AG08396 (cell line): ENCODE measurements around the gene TTC16.
"Not testable (repeated sequence)": the region's sequence is repeated elsewhere in the genome, so short reads cannot be mapped to it uniquely, and the experiment has no call there.

ENCODE experiments used
- DNase-seq: peaks from one replicate; pipeline ENCODE4 v3.0.0; 2012; ENCODE audit warnings: low spot score, mixed read lengths

TTC16 gene

GRCh38 chr9:127744398-127745110 is 28.7 kb downstream of the TTC16 start:
- no peak for DNase-seq

- no peak for DNase-seq
Observed at GRCh38 chr9:127746959-127747569, 31.2 kb downstream of the TTC16 start.

GRCh38 chr9:127749090-127749787 is 33.4 kb downstream of the TTC16 start:
- DNase-seq: no peak

GRCh38 chr9:127751269-127752054 is 35.6 kb downstream of the TTC16 start:
- DNase-seq: peak; percentile 71

- no peak for DNase-seq
Observed at GRCh38 chr9:127753148-127753547, 37.3 kb downstream of the TTC16 start.

GRCh38 chr9:127753622-127754021 is 37.7 kb downstream of the TTC16 start:
- DNase-seq: no peak

- DNase-seq: peak; percentile 86
Observed at GRCh38 chr9:127754099-127755060, 38.5 kb downstream of the TTC16 start.

GRCh38 chr9:127755061-127756060 is 39.5 kb downstream of the TTC16 start:
- no peak for DNase-seq

- no peak for DNase-seq
Observed at GRCh38 chr9:127756233-127756632, 40.4 kb downstream of the TTC16 start.

GRCh38 chr9:127756776-127757175 is 40.9 kb downstream of the TTC16 start:
- not testable (repeated sequence) for DNase-seq

GRCh38 chr9:127758843-127759242 is 43.0 kb downstream of the TTC16 start:
- DNase-seq: no peak

- no peak for DNase-seq
Observed at GRCh38 chr9:127761061-127761460, 45.2 kb downstream of the TTC16 start.

GRCh38 chr9:127761491-127761956 is 45.6 kb downstream of the TTC16 start:
- DNase-seq: no peak

- no peak for DNase-seq
Observed at GRCh38 chr9:127762111-127762676, 46.3 kb downstream of the TTC16 start.

GRCh38 chr9:127763918-127764384 is 48.1 kb downstream of the TTC16 start:
- no peak for DNase-seq

GRCh38 chr9:127765418-127765817 is 49.5 kb downstream of the TTC16 start:
- DNase-seq: no peak

- DNase-seq: no peak
Observed at GRCh38 chr9:127767410-127767809, 51.5 kb downstream of the TTC16 start.

GRCh38 chr9:127767909-127768331 is 52.0 kb downstream of the TTC16 start:
- no peak for DNase-seq

GRCh38 chr9:127768698-127769097 is 52.8 kb downstream of the TTC16 start:
- DNase-seq: no peak
